Esophagus (tissue), 2 donors: ENCODE measurements around the gene DEF6. TPM values are rescaled to one million over a fixed set of nuclear protein-coding genes. Genes with fewer than 3 reads are reported as not detected.

Source experiments
- H3K27ac ChIP-seq, 2 donors: one replicate each; pipeline ENCODE4 v1.5.1; 2013; ENCODE audit warnings: low read depth in 2 of 2, mild to moderate bottlenecking in 2 of 2, inconsistent platforms in 1 of 2, low read length in 1 of 2, moderate library complexity in 1 of 2
- H3K27me3 ChIP-seq, 2 donors: one replicate each; pipeline ENCODE4 v1.6.1; 2013; ENCODE audit warnings: low read length in 2 of 2, control low read depth in 1 of 2, mild to moderate bottlenecking in 1 of 2; ENCODE audit not compliant: insufficient read depth in 2 of 2, control insufficient read depth in 1 of 2
- H3K36me3 ChIP-seq, 2 donors: one replicate each; pipeline ENCODE4 v1.6.1; 2013; ENCODE audit warnings: low read length in 1 of 2; ENCODE audit not compliant: control insufficient read depth in 2 of 2, insufficient read depth in 2 of 2
- H3K4me1 ChIP-seq, 2 donors: one replicate each; pipeline ENCODE4 v1.6.1; 2013; ENCODE audit warnings: low read length in 1 of 2; ENCODE audit not compliant: control insufficient read depth in 2 of 2, insufficient read depth in 2 of 2
- H3K4me3 ChIP-seq, 2 donors: one replicate each; pipeline ENCODE4 v1.5.1; 2013; ENCODE audit warnings: low read length in 2 of 2, mild to moderate bottlenecking in 2 of 2, low read depth in 1 of 2, moderate library complexity in 1 of 2
- H3K9me3 ChIP-seq, 2 donors: one replicate each; pipeline ENCODE4 v1.6.1; 2013; ENCODE audit warnings: mild to moderate bottlenecking in 2 of 2, low read depth in 1 of 2, low read length in 1 of 2, moderate library complexity in 1 of 2; ENCODE audit not compliant: control insufficient read depth in 2 of 2, insufficient read depth in 1 of 2
- WGBS, 2 donors: extraction: QIAGEN DNeasy Blood & Tissue Kit; methylation state at CpG; one replicate each; pipeline ENCODE4 v1.1.7; 2013; 5-methylcytosine and 5-hydroxymethylcytosine counted together
- polyA plus RNA-seq, 2 donors: library from polyadenylated mRNA; stranded (reverse); fragments of 200-250 nt; gene quantifications; one replicate each; pipeline ENCODE4 v1.2.3, GENCODE V29; 2013
- donor health status: healthy with polysubstance abuse.
- donor health status: Bipolar disorder and iron deficiency.

Gene DEF6
- polyA plus RNA-seq, 2 donors = 25.2 to 38.6 TPM

GRCh38 chr6:35294308-35294945, 3.2 kb upstream of the DEF6 start:
- peaks cover 0 to 3% of the 10 kb centered on the region in 2 donors for H3K4me1 ChIP-seq
- no peak overlapping the region for H3K4me3 ChIP-seq
- no peaks in the 10 kb centered on the region for H3K9me3 ChIP-seq
- H3K36me3 ChIP-seq = peaks cover 16 to 42% of the 10 kb centered on the region in 2 donors
- WGBS, 2 donors = 56 to 58% methylated on average over 10 of the region's 10 CpGs
- no peak overlapping the region for H3K27ac ChIP-seq
- H3K27me3 ChIP-seq = no peaks in the 10 kb centered on the region

DNA sequence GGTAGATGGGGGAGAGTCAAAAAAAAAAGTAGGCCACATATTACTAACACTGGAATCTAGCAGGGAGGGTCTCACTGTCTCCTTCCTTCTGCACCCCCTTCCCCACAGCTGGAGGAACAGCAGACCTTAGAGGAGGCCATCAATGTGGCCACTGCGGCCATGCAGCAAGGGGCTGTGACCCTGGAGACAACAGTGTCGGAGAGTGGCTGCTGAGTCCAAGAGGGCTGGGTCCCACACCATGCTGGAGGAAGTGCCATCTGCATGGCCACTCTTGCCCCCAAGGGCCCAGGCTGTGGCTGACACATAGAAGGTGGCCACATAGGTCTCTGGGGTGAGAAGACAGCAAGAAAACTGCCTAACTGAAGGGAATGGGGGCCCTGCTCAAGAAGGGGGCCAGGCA, 2.6 kb upstream of the DEF6 start:
- Histone ChIP-seq H3K9me3 (no peaks in the 10 kb centered on the region), H3K36me3 (peaks cover 11 to 39% of the 10 kb centered on the region in 2 donors), H3K4me1 (peaks cover 0 to 3% of the 10 kb centered on the region in 2 donors), H3K27ac (no peak overlapping the region), H3K27me3 (no peaks in the 10 kb centered on the region), H3K4me3 (no peak overlapping the region)
- 94 to 98% methylated on average over 2 of the region's 2 CpGs for WGBS, 2 donors

DNA sequence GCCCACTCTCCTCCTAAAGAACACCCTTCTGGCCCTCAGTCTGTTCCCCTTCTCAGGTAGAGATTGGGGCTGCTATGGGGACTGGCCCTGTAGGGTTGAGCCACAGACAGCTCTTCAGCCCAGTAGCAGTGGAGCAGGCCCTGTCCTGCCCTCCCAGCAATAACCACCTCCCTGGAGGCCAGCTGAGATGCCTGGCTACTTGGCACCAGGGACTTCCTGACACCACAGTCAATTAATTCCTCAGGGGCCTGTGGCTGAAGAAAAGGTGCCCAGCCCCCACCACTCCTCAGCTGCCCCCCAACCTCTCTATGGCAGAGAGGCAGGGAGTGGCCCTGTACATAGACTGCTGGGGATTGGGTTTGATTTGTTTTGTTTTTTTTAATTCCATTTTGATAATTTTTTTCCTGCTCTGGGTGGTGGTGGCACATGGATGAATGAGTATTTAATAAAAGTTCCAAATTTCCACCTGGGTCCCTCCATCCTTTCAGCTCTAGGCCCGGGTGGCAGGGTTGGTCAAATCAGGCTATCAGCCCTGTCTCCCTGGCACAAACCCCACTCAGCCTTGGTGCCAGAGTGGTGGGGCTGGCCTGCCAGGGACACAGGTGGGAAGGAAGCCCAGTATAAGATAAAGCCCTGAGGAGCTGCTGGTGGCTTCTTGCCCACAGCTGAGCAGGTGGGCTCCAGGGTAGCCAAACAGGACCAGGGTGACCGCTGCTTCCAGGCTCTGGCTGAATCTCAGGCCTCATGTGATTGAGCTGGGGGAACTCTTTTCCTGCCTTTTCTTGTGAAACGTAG, 1.9 kb upstream of the DEF6 start:
- Histone ChIP-seq H3K27ac (no peak overlapping the region), H3K36me3 (peaks cover 9 to 32% of the 10 kb centered on the region in 2 donors), H3K4me1 (peaks cover under 1 to 6% of the 10 kb centered on the region in 2 donors), H3K4me3 (no peak overlapping the region), H3K27me3 (no peaks in the 10 kb centered on the region), H3K9me3 (no peaks in the 10 kb centered on the region)
- WGBS, 2 donors = 52 to 57% methylated on average over 3 of the region's 3 CpGs

GRCh38 chr6:35296931-35297600, 552 bp upstream of the DEF6 start:
- Histone ChIP-seq H3K27me3 (no peaks in the 10 kb centered on the region), H3K4me1 (peaks cover 4 to 9% of the 10 kb centered on the region in 2 donors), H3K27ac (peak overlapping the region in 1 of 2 donors; percentile 64), H3K4me3 (no peak overlapping the region), H3K36me3 (peaks cover 3 to 19% of the 10 kb centered on the region in 2 donors), H3K9me3 (no peaks in the 10 kb centered on the region)
- 50 to 55% methylated on average over 6 of the region's 6 CpGs for WGBS, 2 donors

DNA sequence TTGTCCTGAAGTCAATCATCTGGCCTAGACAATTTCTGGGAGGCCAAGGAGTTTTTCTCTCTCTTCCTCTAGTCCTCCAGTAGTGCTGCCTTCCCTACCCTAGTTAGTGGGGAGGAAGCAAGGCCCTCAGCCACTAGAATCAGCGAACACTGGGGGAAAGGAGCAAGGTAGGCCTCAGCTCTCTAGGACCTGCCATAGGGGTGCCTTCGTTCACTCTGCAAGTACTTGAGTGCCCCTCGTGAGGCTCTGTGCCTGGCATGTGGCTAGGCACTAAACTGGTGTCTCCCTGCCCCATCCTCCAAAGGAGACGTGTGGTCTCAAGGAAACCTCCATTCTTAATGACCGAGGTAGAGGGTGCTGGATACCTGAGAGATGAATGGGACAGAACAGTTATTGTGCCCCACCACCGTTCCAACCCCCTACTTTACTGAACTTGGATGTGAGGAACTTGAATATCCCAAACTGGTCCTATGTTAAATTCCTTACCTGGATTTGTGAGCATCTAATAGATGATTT, 1.1 kb downstream of the DEF6 start:
- peak overlapping the region; percentile 93 to 95 for H3K27ac ChIP-seq
- peaks cover 4 to 9% of the 10 kb centered on the region in 2 donors for H3K4me1 ChIP-seq
- no peaks in the 10 kb centered on the region for H3K9me3 ChIP-seq
- no peaks in the 10 kb centered on the region for H3K27me3 ChIP-seq
- H3K4me3 ChIP-seq = peak overlapping the region; percentile 65 to 70
- H3K36me3 ChIP-seq = peaks cover 0 to 10% of the 10 kb centered on the region in 2 donors
- WGBS, 2 donors = 45 to 59% methylated on average over 6 of the region's 6 CpGs

DNA sequence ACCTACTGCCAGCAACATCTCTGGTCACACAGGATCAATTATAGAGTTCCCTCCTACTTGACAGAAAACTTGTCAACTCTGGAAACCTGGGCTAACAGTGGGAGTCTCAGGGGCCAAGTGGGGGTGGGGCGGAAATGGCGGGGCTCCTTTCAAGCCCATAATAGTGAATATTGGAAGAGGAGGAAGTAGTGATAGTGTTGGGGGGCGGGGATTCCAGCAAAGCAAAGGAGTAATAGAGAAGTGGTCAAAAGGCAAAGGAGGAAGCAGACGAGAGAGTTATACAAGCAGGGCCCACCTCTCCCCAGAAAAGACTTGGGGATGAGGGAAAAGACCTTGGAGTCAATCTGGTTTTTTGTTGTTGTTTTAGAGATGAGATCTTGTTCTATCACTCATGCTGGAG, 2.1 kb downstream of the DEF6 start:
- Histone ChIP-seq H3K4me1 (peaks cover 8 to 9% of the 10 kb centered on the region in 2 donors), H3K27ac (peak overlapping the region in 1 of 2 donors; percentile 59)
- WGBS, 2 donors = 76 to 79% methylated on average over 4 of the region's 4 CpGs

GRCh38 chr6:35300848-35301247, 3.2 kb downstream of the DEF6 start:
- Histone ChIP-seq H3K27ac (peak overlapping the region; percentile 56 to 73), H3K27me3 (no peaks in the 10 kb centered on the region), H3K4me3 (no peak overlapping the region), H3K9me3 (no peaks in the 10 kb centered on the region), H3K36me3 (peaks cover 0 to 2% of the 10 kb centered on the region in 2 donors), H3K4me1 (peaks cover 8 to 9% of the 10 kb centered on the region in 2 donors)

More for the DNA sequence above, 2.1 kb downstream of the DEF6 start:
- H3K27me3 ChIP-seq = no peaks in the 10 kb centered on the region
- no peak overlapping the region for H3K4me3 ChIP-seq
- H3K9me3 ChIP-seq = no peaks in the 10 kb centered on the region
- H3K36me3 ChIP-seq = peaks cover 0 to 10% of the 10 kb centered on the region in 2 donors

DNA sequence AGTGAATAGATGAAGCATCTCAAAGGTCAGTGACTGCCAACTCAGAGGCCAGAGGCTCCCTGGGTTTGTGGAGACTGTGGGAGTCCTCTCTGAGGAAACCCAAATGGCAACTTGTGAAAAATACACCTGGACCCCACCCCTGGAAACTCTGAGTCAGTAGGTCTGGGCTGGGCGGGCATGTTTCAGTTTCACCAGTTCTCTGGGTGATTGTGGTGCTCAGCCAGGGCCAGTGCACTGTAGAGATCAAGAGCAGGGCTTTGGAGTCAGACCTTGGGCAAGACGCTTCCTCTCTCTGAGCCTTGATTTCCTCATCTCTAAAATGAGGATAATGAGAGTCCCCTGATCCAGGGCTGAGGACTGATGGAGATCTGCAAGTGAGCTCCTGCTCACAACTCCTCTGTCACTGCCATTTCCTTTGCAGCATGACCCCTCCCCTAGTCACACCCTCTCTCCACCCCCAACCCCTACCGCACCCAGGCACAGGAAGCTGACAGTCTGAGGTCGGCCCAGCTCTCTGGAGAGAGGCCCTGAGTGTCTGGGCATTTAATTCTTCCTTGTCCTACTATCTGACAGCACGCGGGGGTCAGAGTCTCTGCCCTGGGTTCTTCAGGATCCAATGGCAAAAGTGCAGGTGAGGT, 5.1 kb downstream of the DEF6 start:
- H3K27ac ChIP-seq = peak overlapping the region; percentile 86 to 95
- WGBS, 2 donors = 32 to 33% methylated on average over 6 of the region's 6 CpGs
- H3K27me3 ChIP-seq = no peaks in the 10 kb centered on the region
- peaks cover 8 to 9% of the 10 kb centered on the region in 2 donors for H3K4me1 ChIP-seq
- peak overlapping the region; percentile 27 to 32 for H3K4me3 ChIP-seq
- H3K9me3 ChIP-seq = no peaks in the 10 kb centered on the region
- H3K36me3 ChIP-seq = no peaks in the 10 kb centered on the region

GRCh38 chr6:35304299-35304698, 6.7 kb downstream of the DEF6 start:
- WGBS, 2 donors = 61 to 80% methylated on average over 1 of the region's 1 CpG
- no peaks in the 10 kb centered on the region for H3K9me3 ChIP-seq
- H3K4me1 ChIP-seq = peaks cover 6 to 8% of the 10 kb centered on the region in 2 donors
- H3K27ac ChIP-seq = peak overlapping the region in 1 of 2 donors; percentile 28
- no peaks in the 10 kb centered on the region for H3K36me3 ChIP-seq
- H3K4me3 ChIP-seq = no peak overlapping the region
- H3K27me3 ChIP-seq = no peaks in the 10 kb centered on the region
